IPS-15b (cell line): ENCODE data around the gene CCRL2.
"Not testable (repeated sequence)": the region's sequence is repeated elsewhere in the genome, so short reads cannot be mapped to it uniquely, and the experiment has no call there.

ENCODE experiments used
- H3K27me3 ChIP-seq: one replicate; pipeline ENCODE4 v1.6.1; 2013; ENCODE audit warnings: low read length; ENCODE audit not compliant: control insufficient read depth, insufficient read depth
- H3K36me3 ChIP-seq: one replicate; pipeline ENCODE4 v1.6.1; 2013; ENCODE audit warnings: low read length; ENCODE audit not compliant: control insufficient read depth, insufficient read depth
- H3K4me1 ChIP-seq: one replicate; pipeline ENCODE4 v1.6.1; 2013; ENCODE audit warnings: mild to moderate bottlenecking, low read length; ENCODE audit not compliant: control insufficient read depth, insufficient read depth
- H3K4me3 ChIP-seq: one replicate; pipeline ENCODE4 v1.5.1; 2013; ENCODE audit warnings: low read depth, low read length
- H3K9ac ChIP-seq: one replicate; pipeline ENCODE4 v1.6.1; 2013; ENCODE audit warnings: low read depth, mild to moderate bottlenecking, low read length
- H3K9me3 ChIP-seq: one replicate; pipeline ENCODE4 v1.6.1; 2013; ENCODE audit warnings: mild to moderate bottlenecking, low read length; ENCODE audit not compliant: control insufficient read depth, insufficient read depth

The CCRL2 gene

GRCh38 chr3:46422617-46423016, 15.6 kb downstream of the CCRL2 start:
- H3K27me3 ChIP-seq, result no peaks in the 10 kb centered on the region
- H3K9ac ChIP-seq, result no peak overlapping the region
- H3K4me3 ChIP-seq, result no peak overlapping the region
- peaks cover 2% of the 10 kb centered on the region for H3K4me1 ChIP-seq
- no peaks in the 10 kb centered on the region for H3K9me3 ChIP-seq
- H3K36me3 ChIP-seq, result no peaks in the 10 kb centered on the region

GRCh38 chr3:46423588-46423987, 16.5 kb downstream of the CCRL2 start:
- Histone ChIP-seq H3K36me3 (no peaks in the 10 kb centered on the region), H3K9me3 (no peaks in the 10 kb centered on the region), H3K4me3 (no peak overlapping the region), H3K4me1 (peaks cover 2% of the 10 kb centered on the region), H3K9ac (no peak overlapping the region), H3K27me3 (no peaks in the 10 kb centered on the region)

- H3K4me1 ChIP-seq, H3K9ac ChIP-seq, H3K9me3 ChIP-seq, H3K36me3 ChIP-seq, H3K4me3 ChIP-seq, H3K27me3 ChIP-seq: not testable (repeated sequence)
Measured at GRCh38 chr3:46426476-46426875, 19.4 kb downstream of the CCRL2 start.

GRCh38 chr3:46427404-46427803, 20.3 kb downstream of the CCRL2 start:
- not testable (repeated sequence) for H3K4me3 ChIP-seq, H3K9me3 ChIP-seq, H3K27me3 ChIP-seq, H3K9ac ChIP-seq, H3K4me1 ChIP-seq, H3K36me3 ChIP-seq

- no peaks in the 10 kb centered on the region for H3K36me3 ChIP-seq
- H3K9me3 ChIP-seq, result peaks cover 4% of the 10 kb centered on the region
- H3K9ac ChIP-seq, result no peak overlapping the region
- no peak overlapping the region for H3K4me3 ChIP-seq
- no peaks in the 10 kb centered on the region for H3K27me3 ChIP-seq
- H3K4me1 ChIP-seq, result no peaks in the 10 kb centered on the region
Measured at GRCh38 chr3:46427916-46428833, 21.1 kb downstream of the CCRL2 start.

GRCh38 chr3:46429250-46429649, 22.2 kb downstream of the CCRL2 start:
- Histone ChIP-seq H3K9ac (no peak overlapping the region), H3K27me3 (no peaks in the 10 kb centered on the region), H3K36me3 (no peaks in the 10 kb centered on the region), H3K4me1 (no peaks in the 10 kb centered on the region), H3K9me3 (peaks cover 4% of the 10 kb centered on the region), H3K4me3 (no peak overlapping the region)

GRCh38 chr3:46429671-46430070, 22.6 kb downstream of the CCRL2 start:
- no peak overlapping the region for H3K9ac ChIP-seq
- H3K4me3 ChIP-seq, result no peak overlapping the region
- no peaks in the 10 kb centered on the region for H3K4me1 ChIP-seq
- no peaks in the 10 kb centered on the region for H3K27me3 ChIP-seq
- H3K9me3 ChIP-seq, result peaks cover 4% of the 10 kb centered on the region
- no peaks in the 10 kb centered on the region for H3K36me3 ChIP-seq

GRCh38 chr3:46430879-46431278, 23.8 kb downstream of the CCRL2 start:
- not testable (repeated sequence) for H3K4me1 ChIP-seq, H3K36me3 ChIP-seq

GRCh38 chr3:46431905-46432304, 24.8 kb downstream of the CCRL2 start:
- not testable (repeated sequence) for H3K27me3 ChIP-seq, H3K36me3 ChIP-seq

More at GRCh38 chr3:46430879-46431278, 23.8 kb downstream of the CCRL2 start:
- not testable (repeated sequence) for H3K9ac ChIP-seq, H3K27me3 ChIP-seq, H3K4me3 ChIP-seq, H3K9me3 ChIP-seq

GRCh38 chr3:46433118-46433517, 26.1 kb downstream of the CCRL2 start:
- H3K36me3 ChIP-seq, H3K4me3 ChIP-seq, H3K9ac ChIP-seq: not testable (repeated sequence)

More at GRCh38 chr3:46431905-46432304, 24.8 kb downstream of the CCRL2 start:
- not testable (repeated sequence) for H3K4me3 ChIP-seq, H3K4me1 ChIP-seq, H3K9me3 ChIP-seq, H3K9ac ChIP-seq

GRCh38 chr3:46433841-46434240, 26.8 kb downstream of the CCRL2 start:
- Histone ChIP-seq H3K27me3 (no peaks in the 10 kb centered on the region), H3K36me3 (no peaks in the 10 kb centered on the region), H3K4me1 (no peaks in the 10 kb centered on the region), H3K9me3 (peaks cover 4% of the 10 kb centered on the region), H3K4me3 (no peak overlapping the region), H3K9ac (no peak overlapping the region)

More at GRCh38 chr3:46433118-46433517, 26.1 kb downstream of the CCRL2 start:
- not testable (repeated sequence) for H3K27me3 ChIP-seq, H3K9me3 ChIP-seq, H3K4me1 ChIP-seq

GRCh38 chr3:46435081-46435726, 28.1 kb downstream of the CCRL2 start:
- Histone ChIP-seq H3K9ac (no peak overlapping the region), H3K27me3 (no peaks in the 10 kb centered on the region), H3K4me1 (peaks cover 2% of the 10 kb centered on the region), H3K36me3 (no peaks in the 10 kb centered on the region), H3K4me3 (no peak overlapping the region), H3K9me3 (peaks cover 4% of the 10 kb centered on the region)
